IMR-90 (cell line): ENCODE results near the gene AP1S1. TPM values are rescaled to one million over a fixed set of nuclear protein-coding genes. Genes with fewer than 3 reads are reported as not detected.
A peak's percentile ranks its signal among the peaks of the same experiment; 100 is the strongest.

Experiments
- ATAC-seq: fragments of 200-7000 bp; cut with Tn5 transposase; 2 replicates; pipeline ENCODE4 v1.9.1; 2020; ENCODE audit warnings: low read depth, mild to moderate bottlenecking, moderate library complexity
- BruUV-seq: library from RNA; stranded (reverse); fragments of 400-500 nt; replicated peaks from 2 replicates; lab custom pipeline; 2021; lab: Mats Ljungman, UMichigan
- CTCF ChIA-PET: fragments of 300-600 bp; formaldehyde crosslinking; extraction: SDS; loops from one replicate; lab custom pipeline; 2021; ENCODE audit warnings: antibody characterized with exemption; lab: Yijun Ruan, JAX
- POLR2A ChIA-PET: fragments of 300-600 bp; sonication (Branson Sonifier 250); formaldehyde crosslinking; loops from one replicate; lab custom pipeline; 2022; ENCODE audit warnings: antibody characterized with exemption; ENCODE audit not compliant: unreplicated experiment; lab: Charles Lee
- DNase-seq: peaks from one replicate; pipeline ENCODE4 v3.0.0; 2013
- H2AFZ ChIP-seq: replicated peaks from 2 replicates; pipeline ENCODE3; 2013; ENCODE audit warnings: low read length, mild to moderate bottlenecking; ENCODE audit not compliant: poor library complexity
- H2AK5ac ChIP-seq: 2 replicates; pipeline ENCODE4 v1.6.1; 2013; ENCODE audit warnings: low read depth, low read length, inconsistent platforms
- H2AK9ac ChIP-seq: replicated peaks from 2 replicates; pipeline ENCODE3; 2013; ENCODE audit warnings: mild to moderate bottlenecking, low read depth, low read length, moderate library complexity; ENCODE audit not compliant: poor library complexity
- H2BK120ac ChIP-seq: 2 replicates; pipeline ENCODE4 v1.6.1; 2013; ENCODE audit warnings: low read depth, low read length, inconsistent platforms
- H2BK15ac ChIP-seq: 3 replicates; pipeline ENCODE4 v1.6.1; 2013; ENCODE audit warnings: low read depth, low read length, inconsistent platforms
- H2BK20ac ChIP-seq: 2 replicates; pipeline ENCODE4 v1.6.1; 2013; ENCODE audit warnings: low read depth, mild to moderate bottlenecking, inconsistent platforms, low read length, moderate library complexity
- H2BK5ac ChIP-seq: 2 replicates; pipeline ENCODE4 v1.6.1; 2013; ENCODE audit warnings: mild to moderate bottlenecking, low read depth, low read length, inconsistent platforms; ENCODE audit not compliant: poor library complexity, severe bottlenecking
- H3K14ac ChIP-seq: replicated peaks from 2 replicates; pipeline ENCODE4 v1.6.1; 2013; ENCODE audit warnings: low read depth, low read length, inconsistent platforms
- H3K18ac ChIP-seq: 2 replicates; pipeline ENCODE4 v1.6.1; 2013; ENCODE audit warnings: low read depth, low read length, control low read depth
- H3K23ac ChIP-seq: 2 replicates; pipeline ENCODE4 v1.6.1; 2013; ENCODE audit warnings: low read depth, low read length, inconsistent platforms
- H3K27ac ChIP-seq: 2 replicates; pipeline ENCODE4 v1.5.1; 2013; ENCODE audit warnings: mild to moderate bottlenecking, control low read depth, low read length; ENCODE audit not compliant: insufficient read depth
- H3K27me3 ChIP-seq: 2 replicates; pipeline ENCODE4 v1.6.1; 2013; ENCODE audit warnings: low read length; ENCODE audit not compliant: control insufficient read depth, insufficient read depth
- H3K36me3 ChIP-seq: 2 replicates; pipeline ENCODE4 v1.6.1; 2013; ENCODE audit warnings: low read length, mixed read lengths; ENCODE audit not compliant: control insufficient read depth, insufficient read depth
- H3K4ac ChIP-seq: 2 replicates; pipeline ENCODE4 v1.6.1; 2013; ENCODE audit warnings: low read depth, low read length, inconsistent platforms
- H3K4me1 ChIP-seq: 2 replicates; pipeline ENCODE4 v1.6.1; 2013; ENCODE audit warnings: low read length, mixed read lengths; ENCODE audit not compliant: control insufficient read depth, insufficient read depth
- H3K4me2 ChIP-seq: 2 replicates; pipeline ENCODE4 v1.6.1; 2013; ENCODE audit warnings: low read depth, mild to moderate bottlenecking, control low read depth, low read length, moderate library complexity
- H3K4me3 ChIP-seq: 2 replicates; pipeline ENCODE4 v1.5.1; 2013; ENCODE audit warnings: low read depth, mild to moderate bottlenecking, control low read depth, low read length, moderate library complexity; ENCODE audit not compliant: insufficient read depth
- H3K56ac ChIP-seq: 2 replicates; pipeline ENCODE4 v1.6.1; 2013; ENCODE audit warnings: low read length, inconsistent platforms; ENCODE audit not compliant: insufficient read depth; ENCODE audit errors: extremely low read depth
- H3K79me1 ChIP-seq, 2 experiments: 2 replicates each; pipeline ENCODE4 v1.6.1; 2013; ENCODE audit warnings: low read length in 2 of 2, inconsistent platforms in 1 of 2, low read depth in 1 of 2
- H3K9ac ChIP-seq: 2 replicates; pipeline ENCODE4 v1.6.1; 2013; ENCODE audit warnings: low read depth, low read length, control low read depth
- H3K9me1 ChIP-seq: 2 replicates; pipeline ENCODE4 v1.6.1; 2013; ENCODE audit warnings: low read length, inconsistent platforms; ENCODE audit not compliant: insufficient read depth
- H3K9me3 ChIP-seq: 2 replicates; pipeline ENCODE4 v1.6.1; 2013; ENCODE audit warnings: low read length; ENCODE audit not compliant: control insufficient read depth, insufficient read depth
- H4K20me1 ChIP-seq: 2 replicates; pipeline ENCODE4 v1.6.1; 2013; ENCODE audit warnings: low read length, inconsistent platforms; ENCODE audit not compliant: insufficient read depth
- H4K5ac ChIP-seq: 2 replicates; pipeline ENCODE4 v1.6.1; 2013; ENCODE audit warnings: mild to moderate bottlenecking, low read depth, low read length, control low read depth
- H4K8ac ChIP-seq, 2 experiments: 2 replicates each; pipeline ENCODE4 v1.6.1; 2013; ENCODE audit warnings: low read depth in 2 of 2, low read length in 2 of 2, control low read depth in 1 of 2, inconsistent platforms in 1 of 2
- H4K91ac ChIP-seq: 2 replicates; pipeline ENCODE4 v1.6.1; 2013; ENCODE audit warnings: low read depth, low read length, inconsistent platforms; ENCODE audit not compliant: insufficient read depth
- BHLHE40 ChIP-seq: fragments of 150-350 bp; IDR thresholded peaks from 2 replicates; pipeline ENCODE4 v1.6.1; 2016; ENCODE audit warnings: mild to moderate bottlenecking, low read depth, low read length
- CEBPB ChIP-seq: IDR thresholded peaks from 2 replicates; pipeline ENCODE4 v1.6.1; 2012; ENCODE audit warnings: low read depth, low read length, improper control_type of control experiment
- CHD1 ChIP-seq: IDR thresholded peaks from 2 replicates; pipeline ENCODE4 v1.6.1; 2012; ENCODE audit warnings: low read depth, low read length, improper control_type of control experiment
- FOS ChIP-seq: fragments of 150-350 bp; IDR thresholded peaks from 2 replicates; pipeline ENCODE4 v1.6.1; 2016; ENCODE audit warnings: low read depth, low read length
- MAFK ChIP-seq: IDR thresholded peaks from 2 replicates; pipeline ENCODE4 v1.6.1; 2012; ENCODE audit warnings: low read depth, low read length, improper control_type of control experiment
- MAZ ChIP-seq: IDR thresholded peaks from 2 replicates; pipeline ENCODE4 v1.6.1; 2012; ENCODE audit warnings: low read depth, mild to moderate bottlenecking, low read length, improper control_type of control experiment, moderate library complexity, borderline replicate concordance
- MXI1 ChIP-seq: IDR thresholded peaks from 2 replicates; pipeline ENCODE4 v1.6.1; 2012; ENCODE audit warnings: low read depth, mild to moderate bottlenecking, low read length, moderate library complexity, borderline replicate concordance
- NFE2L2 ChIP-seq: fragments of 150-350 bp; IDR thresholded peaks from 2 replicates; pipeline ENCODE4 v1.6.1; 2016; ENCODE audit warnings: low read depth, mild to moderate bottlenecking, low read length
- POLR2A ChIP-seq: IDR thresholded peaks from 2 replicates; pipeline ENCODE4 v1.6.1; 2012; ENCODE audit warnings: mild to moderate bottlenecking, low read depth, low read length
- RAD21 ChIP-seq: IDR thresholded peaks from 2 replicates; pipeline ENCODE4 v1.6.1; 2012; ENCODE audit warnings: low read length, improper control_type of control experiment
- RCOR1 ChIP-seq: IDR thresholded peaks from 2 replicates; pipeline ENCODE4 v1.6.1; 2012; ENCODE audit warnings: mild to moderate bottlenecking, low read length, improper control_type of control experiment; ENCODE audit not compliant: insufficient replicate concordance
- RFX5 ChIP-seq: IDR thresholded peaks from 2 replicates; pipeline ENCODE4 v1.8.0; 2012; ENCODE audit warnings: low read depth, mild to moderate bottlenecking, low read length, moderate library complexity
- SMC3 ChIP-seq: fragments of 150-350 bp; IDR thresholded peaks from 2 replicates; pipeline ENCODE4 v1.6.1; 2016; ENCODE audit warnings: low read depth, mild to moderate bottlenecking, antibody characterized with exemption, low read length, moderate library complexity
- WGBS, 2 experiments: methylation state at CpG; one replicate each; pipeline versions ENCODE4 v1.1.5 to v1.1.7; 2013; ENCODE audit warnings: missing lambda C conversion rate in 2 of 2; ENCODE audit not compliant: insufficient read length in 1 of 2; ENCODE audit errors: extremely low coverage in 2 of 2; 5-methylcytosine and 5-hydroxymethylcytosine counted together
- dilution Hi-C: fragments of 300-500 bp; cut with HindIII; formaldehyde crosslinking; loops from one replicate; pipeline ENCODE4 v1.14.3; 2018; ENCODE audit warnings: low sequenced_read_pairs; ENCODE audit not compliant: unreplicated experiment
- in situ Hi-C: fragments of 300-500 bp; cut with MboI; formaldehyde crosslinking; loops from 3 replicates; pipeline ENCODE4 v1.14.3; 2019; ENCODE audit warnings: low sequenced_read_pairs, inconsistent platforms, mixed read lengths
- intact Hi-C: fragments of 100-400 bp; cut with micrococcal nuclease; formaldehyde crosslinking; loops from 2 replicates; pipeline ENCODE4 v1.10.0; 2022
- polyA plus RNA-seq, 3 experiments: library from polyadenylated mRNA; depleted of rRNA; stranded (reverse); fragments of >200 nt; gene quantifications; 2 replicates each; pipeline ENCODE4 v1.2.3, GENCODE V29; 2012; ENCODE audit warnings: low replicate concordance in 1 of 3
- total RNA-seq: library from RNA; depleted of rRNA; stranded (reverse); fragments of >200 nt; gene quantifications from 2 replicates; pipeline ENCODE4 v1.2.3, GENCODE V29; 2012
- TF ChIP-seq, protein P1 (sequence below): fragments of 150-350 bp; IDR thresholded peaks from 2 replicates; pipeline ENCODE4 v1.6.1; 2016; ENCODE audit warnings: low read depth, mild to moderate bottlenecking, low read length, moderate library complexity, borderline replicate concordance
- TF ChIP-seq, protein P2 (sequence below): fragments of 150-350 bp; IDR thresholded peaks from 2 replicates; pipeline ENCODE4 v1.6.1; 2017; ENCODE audit warnings: mild to moderate bottlenecking, antibody characterized with exemption, low read length, low read depth

Gene AP1S1
- total and polyA plus RNA-seq, 2 of the 4 experiments (the other 2 are of a cell fraction), result 187 to 295 TPM

DNA sequence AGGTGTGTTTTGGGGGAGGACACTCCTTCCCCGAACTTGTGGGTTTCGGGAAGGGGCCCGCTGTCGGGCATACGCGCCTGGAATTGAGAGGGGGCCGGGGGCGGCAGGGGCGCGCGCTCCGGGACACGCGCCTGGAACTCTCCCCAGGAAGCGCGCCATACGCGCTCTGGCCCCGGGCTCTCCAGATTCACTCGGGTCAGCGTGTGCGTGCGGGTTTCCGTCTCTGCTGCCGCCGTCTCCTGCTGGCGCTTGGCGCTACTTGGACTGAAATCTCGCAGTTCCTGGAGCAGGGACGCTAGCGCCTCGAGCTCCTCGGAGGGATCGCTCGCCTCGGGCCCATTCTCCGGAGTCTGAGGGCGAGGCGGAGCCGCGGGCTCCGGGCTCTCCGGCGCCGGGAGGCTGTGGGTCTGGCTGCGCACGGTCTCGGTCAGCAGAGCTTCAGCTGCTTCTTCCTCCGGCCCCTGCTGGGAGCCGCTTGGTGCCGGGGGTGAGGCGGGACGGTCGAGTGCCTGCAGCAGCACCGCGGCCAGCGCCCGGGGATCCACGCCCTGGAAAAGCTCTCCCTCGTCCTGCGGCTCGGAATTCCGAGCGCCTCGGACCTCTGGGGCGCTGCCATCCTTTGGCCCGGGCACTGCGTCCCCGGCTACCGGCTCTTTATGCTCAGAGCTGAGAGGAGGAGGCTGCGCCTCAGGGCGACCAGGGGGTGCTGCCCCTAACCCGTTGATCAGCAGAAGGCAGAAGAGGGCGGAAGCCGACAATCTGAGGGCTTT is 10.0 kb downstream of the AP1S1 start:
- Histone ChIP-seq H2BK120ac (no peak overlapping the region), H2BK15ac (no peak overlapping the region), H3K27ac (no peak overlapping the region), H3K4me2 (peak overlapping the region; percentile 82), H2BK5ac (no peak overlapping the region), H3K27me3 (peaks cover 22% of the 10 kb centered on the region; the same call in 1 of the 2 replicates), H4K5ac (no peak overlapping the region), H3K56ac (no peak overlapping the region), H3K4me3 (0 out of 2 replicates have a peak overlapping the region, but pooled peaks have one; percentile 45), H3K23ac (no peak overlapping the region), H3K36me3 (peaks cover 8% of the 10 kb centered on the region), H2AK5ac (no peak overlapping the region), H4K91ac (no peak overlapping the region), H3K4me1 (peaks cover 17% of the 10 kb centered on the region), H3K14ac (no peak overlapping the region), H4K8ac (no peak overlapping the region), H2AK9ac (no peak overlapping the region), H2AFZ (no peak overlapping the region), H3K18ac (no peak overlapping the region), H3K9me3 (no peaks in the 10 kb centered on the region), H4K20me1 (peaks cover 21% of the 10 kb centered on the region), H3K9ac (no peak overlapping the region), H3K4ac (no peak overlapping the region), H3K9me1 (peaks cover 12% of the 10 kb centered on the region), H3K79me1 (peaks cover 0 to 9% of the 10 kb centered on the region in 2 experiments; a peak in 1 of 4 replicates), H2BK20ac (no peak overlapping the region)
- peak; percentile 65 for DNase-seq
- 2% methylated on average over 29 of the region's 75 CpGs; no CpG with 5 or more reads in 1 of the 2 experiments for WGBS, 2 experiments
- ATAC-seq, result peak; percentile 54
- dilution Hi-C loops (no loop called here), in situ Hi-C loops (no loop called here), intact Hi-C loops (no loop called here)
- BruUV-seq, result no TSS peak
- POLR2A ChIA-PET, result interaction anchor here (1.2 kb wide), 1 partner anchor 10 kb away, joined by 3 read pairs; no protein-coding TSS in a partner anchor
- CTCF ChIA-PET, result interaction anchor here (1.1 kb wide), 1 partner anchor 20 kb away, joined by 4 read pairs; no protein-coding TSS in a partner anchor
- TF ChIP-seq, protein P1, sequence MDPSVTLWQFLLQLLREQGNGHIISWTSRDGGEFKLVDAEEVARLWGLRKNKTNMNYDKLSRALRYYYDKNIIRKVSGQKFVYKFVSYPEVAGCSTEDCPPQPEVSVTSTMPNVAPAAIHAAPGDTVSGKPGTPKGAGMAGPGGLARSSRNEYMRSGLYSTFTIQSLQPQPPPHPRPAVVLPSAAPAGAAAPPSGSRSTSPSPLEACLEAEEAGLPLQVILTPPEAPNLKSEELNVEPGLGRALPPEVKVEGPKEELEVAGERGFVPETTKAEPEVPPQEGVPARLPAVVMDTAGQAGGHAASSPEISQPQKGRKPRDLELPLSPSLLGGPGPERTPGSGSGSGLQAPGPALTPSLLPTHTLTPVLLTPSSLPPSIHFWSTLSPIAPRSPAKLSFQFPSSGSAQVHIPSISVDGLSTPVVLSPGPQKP, result no peak
- no peak for TF ChIP-seq NFE2L2
- no peak for TF ChIP-seq BHLHE40
- TF ChIP-seq FOS, result no peak
- TF ChIP-seq RFX5, result no peak
- TF ChIP-seq RCOR1, result peak; percentile 64
- TF ChIP-seq MXI1, result peak; percentile 93
- TF ChIP-seq CHD1, result no peak
- no peak for TF ChIP-seq POLR2A
- no peak for TF ChIP-seq CEBPB
- no peak for TF ChIP-seq MAZ
- TF ChIP-seq MAFK, result no peak
- TF ChIP-seq, protein P2, sequence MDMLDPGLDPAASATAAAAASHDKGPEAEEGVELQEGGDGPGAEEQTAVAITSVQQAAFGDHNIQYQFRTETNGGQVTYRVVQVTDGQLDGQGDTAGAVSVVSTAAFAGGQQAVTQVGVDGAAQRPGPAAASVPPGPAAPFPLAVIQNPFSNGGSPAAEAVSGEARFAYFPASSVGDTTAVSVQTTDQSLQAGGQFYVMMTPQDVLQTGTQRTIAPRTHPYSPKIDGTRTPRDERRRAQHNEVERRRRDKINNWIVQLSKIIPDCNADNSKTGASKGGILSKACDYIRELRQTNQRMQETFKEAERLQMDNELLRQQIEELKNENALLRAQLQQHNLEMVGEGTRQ, result no peak
- no peak for TF ChIP-seq RAD21
- TF ChIP-seq SMC3, result no peak
